ENCODE measurements around the gene TSGA10IP. TPM values are rescaled to one million over a fixed set of nuclear protein-coding genes. Genes with fewer than 3 reads are reported as not detected.
A peak's percentile ranks its signal among the peaks of the same experiment; 100 is the strongest.

Gene TSGA10IP
- total RNA-seq, 1 experiment from 2014 or later = 3.4 TPM

DNA sequence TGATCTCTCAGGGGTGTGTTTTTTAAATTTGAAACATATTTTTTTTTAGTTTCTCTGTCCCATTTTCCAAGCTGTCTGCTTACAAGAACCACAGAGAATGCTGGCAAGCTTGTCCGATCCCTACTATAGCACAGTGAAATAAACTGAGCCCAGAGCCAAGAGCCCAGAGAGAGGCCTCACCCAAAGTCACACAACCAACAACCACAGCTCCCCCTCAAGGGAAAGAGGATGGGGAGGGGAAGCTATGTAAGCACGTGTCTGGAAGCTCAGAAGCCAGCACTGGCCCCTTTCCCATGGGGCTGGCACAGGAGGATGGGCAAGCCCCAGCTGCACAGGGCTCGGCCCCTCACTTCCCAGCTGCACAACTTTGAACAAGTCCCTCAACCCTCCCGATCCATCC lies 13.0 kb downstream of the TSGA10IP start:
- ChIA-PET POLR2A (no interaction called here), CTCF (interaction anchor here (0.6 to 2.3 kb wide), 7 partner anchors 11 to 106 kb away, joined by 3 to 10 read pairs (median 5); no protein-coding TSS in a partner anchor)
- ATAC-seq = no peak
- no peak for DNase-seq (ENCODE audit: low spot score)
- Mint-ChIP-seq H3K9me3 (no peaks in the 10 kb centered on the region), H3K27ac (peak overlapping the region; percentile 76; the same call in 1 of the 2 replicates), H3K36me3 (no peaks in the 10 kb centered on the region), H3K27me3 (ENCODE audit: low read depth) (peaks cover 3% of the 10 kb centered on the region; the same call in 1 of the 2 replicates), H3K4me1 (peaks cover 21% of the 10 kb centered on the region), H3K4me3 (no peak overlapping the region)
- TF ChIP-seq NFATC4 (CRISPR knock-in tag; IDR thresholded peaks at IDR 0.05) = no peak
- no peak for TF ChIP-seq SMAD4 (CRISPR knock-in tag; IDR thresholded peaks at IDR 0.05)

DNA sequence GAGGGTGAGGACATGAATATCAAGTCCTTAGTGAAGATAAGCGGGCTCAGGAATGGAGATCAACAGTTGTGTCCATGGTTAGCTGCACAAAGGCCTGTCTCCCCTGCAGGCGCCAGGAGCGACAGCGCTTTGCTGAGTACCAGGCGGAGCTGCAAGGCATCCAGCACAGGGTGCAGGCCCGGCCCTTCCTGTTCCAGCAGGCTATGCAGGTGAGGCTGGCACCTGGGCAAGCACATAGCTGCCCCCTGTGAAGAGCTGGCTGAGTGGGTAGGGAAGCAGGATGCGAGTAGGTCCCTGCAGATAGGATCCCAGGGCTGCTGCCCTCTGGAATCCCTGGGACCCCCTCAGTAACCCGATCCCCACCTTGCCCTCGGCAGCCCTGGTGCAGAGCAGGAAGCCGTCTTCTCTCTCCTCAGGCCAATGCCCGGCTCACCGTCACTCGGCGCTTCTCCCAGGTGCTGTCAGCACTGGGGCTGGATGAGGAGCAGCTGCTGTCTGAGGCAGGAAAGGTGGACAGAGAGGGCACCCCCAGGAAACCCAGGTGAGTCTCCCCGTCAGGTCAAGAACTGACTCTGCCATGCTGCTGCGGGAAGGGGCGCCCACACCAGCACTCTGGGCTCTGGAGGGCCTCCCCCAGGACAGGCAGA lies 13.6 kb downstream of the TSGA10IP start:
- POLR2A ChIA-PET = no interaction called here
- Mint-ChIP-seq H3K9me3 (no peaks in the 10 kb centered on the region), H3K4me1 (peaks cover 21% of the 10 kb centered on the region), H3K27ac (peak overlapping the region; percentile 76; the same call in 1 of the 2 replicates), H3K27me3 (ENCODE audit: low read depth) (peaks cover 3% of the 10 kb centered on the region; the same call in 1 of the 2 replicates), H3K4me3 (no peak overlapping the region), H3K36me3 (peaks cover 4% of the 10 kb centered on the region; the same call in 1 of the 2 replicates)
- CTCF ChIA-PET = interaction anchor here (0.6 to 2.3 kb wide), 10 partner anchors 11 to 179 kb away, joined by 3 to 10 read pairs (median 6); partner anchors contain the start of gene FIBP
- ATAC-seq (peak; percentile 4), DNase-seq (ENCODE audit: low spot score) (no peak)
- TF ChIP-seq CREB1 (CRISPR knock-in tag; IDR thresholded peaks at IDR 0.05) (no peak), GTF2I (CRISPR knock-in tag; conservative IDR thresholded peaks at IDR 0.05) (no peak), ZNF416 (CRISPR knock-in tag; IDR thresholded peaks at IDR 0.05) (no peak), ZNF263 (CRISPR knock-in tag; IDR thresholded peaks at IDR 0.05; ENCODE audit: low read depth) (no peak), NFATC4 (CRISPR knock-in tag; IDR thresholded peaks at IDR 0.05) (no peak), OVOL2 (CRISPR knock-in tag; IDR thresholded peaks at IDR 0.05; ENCODE audit: borderline replicate concordance) (no peak), GRHL2 (CRISPR knock-in tag; IDR thresholded peaks at IDR 0.05; ENCODE audit: insufficient replicate concordance, severe bottlenecking) (no peak), TEAD1 (CRISPR knock-in tag; IDR thresholded peaks at IDR 0.05) (no peak), ESRRA (CRISPR knock-in tag; IDR thresholded peaks at IDR 0.05; ENCODE audit: borderline replicate concordance) (no peak)
- TF ChIP-seq, protein P1, sequence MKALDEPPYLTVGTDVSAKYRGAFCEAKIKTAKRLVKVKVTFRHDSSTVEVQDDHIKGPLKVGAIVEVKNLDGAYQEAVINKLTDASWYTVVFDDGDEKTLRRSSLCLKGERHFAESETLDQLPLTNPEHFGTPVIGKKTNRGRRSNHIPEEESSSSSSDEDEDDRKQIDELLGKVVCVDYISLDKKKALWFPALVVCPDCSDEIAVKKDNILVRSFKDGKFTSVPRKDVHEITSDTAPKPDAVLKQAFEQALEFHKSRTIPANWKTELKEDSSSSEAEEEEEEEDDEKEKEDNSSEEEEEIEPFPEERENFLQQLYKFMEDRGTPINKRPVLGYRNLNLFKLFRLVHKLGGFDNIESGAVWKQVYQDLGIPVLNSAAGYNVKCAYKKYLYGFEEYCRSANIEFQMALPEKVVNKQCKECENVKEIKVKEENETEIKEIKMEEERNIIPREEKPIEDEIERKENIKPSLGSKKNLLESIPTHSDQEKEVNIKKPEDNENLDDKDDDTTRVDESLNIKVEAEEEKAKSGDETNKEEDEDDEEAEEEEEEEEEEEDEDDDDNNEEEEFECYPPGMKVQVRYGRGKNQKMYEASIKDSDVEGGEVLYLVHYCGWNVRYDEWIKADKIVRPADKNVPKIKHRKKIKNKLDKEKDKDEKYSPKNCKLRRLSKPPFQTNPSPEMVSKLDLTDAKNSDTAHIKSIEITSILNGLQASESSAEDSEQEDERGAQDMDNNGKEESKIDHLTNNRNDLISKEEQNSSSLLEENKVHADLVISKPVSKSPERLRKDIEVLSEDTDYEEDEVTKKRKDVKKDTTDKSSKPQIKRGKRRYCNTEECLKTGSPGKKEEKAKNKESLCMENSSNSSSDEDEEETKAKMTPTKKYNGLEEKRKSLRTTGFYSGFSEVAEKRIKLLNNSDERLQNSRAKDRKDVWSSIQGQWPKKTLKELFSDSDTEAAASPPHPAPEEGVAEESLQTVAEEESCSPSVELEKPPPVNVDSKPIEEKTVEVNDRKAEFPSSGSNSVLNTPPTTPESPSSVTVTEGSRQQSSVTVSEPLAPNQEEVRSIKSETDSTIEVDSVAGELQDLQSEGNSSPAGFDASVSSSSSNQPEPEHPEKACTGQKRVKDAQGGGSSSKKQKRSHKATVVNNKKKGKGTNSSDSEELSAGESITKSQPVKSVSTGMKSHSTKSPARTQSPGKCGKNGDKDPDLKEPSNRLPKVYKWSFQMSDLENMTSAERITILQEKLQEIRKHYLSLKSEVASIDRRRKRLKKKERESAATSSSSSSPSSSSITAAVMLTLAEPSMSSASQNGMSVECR (CRISPR knock-in tag; IDR thresholded peaks at IDR 0.05; ENCODE audit: borderline replicate concordance) = no peak
- TF ChIP-seq, protein P2, sequence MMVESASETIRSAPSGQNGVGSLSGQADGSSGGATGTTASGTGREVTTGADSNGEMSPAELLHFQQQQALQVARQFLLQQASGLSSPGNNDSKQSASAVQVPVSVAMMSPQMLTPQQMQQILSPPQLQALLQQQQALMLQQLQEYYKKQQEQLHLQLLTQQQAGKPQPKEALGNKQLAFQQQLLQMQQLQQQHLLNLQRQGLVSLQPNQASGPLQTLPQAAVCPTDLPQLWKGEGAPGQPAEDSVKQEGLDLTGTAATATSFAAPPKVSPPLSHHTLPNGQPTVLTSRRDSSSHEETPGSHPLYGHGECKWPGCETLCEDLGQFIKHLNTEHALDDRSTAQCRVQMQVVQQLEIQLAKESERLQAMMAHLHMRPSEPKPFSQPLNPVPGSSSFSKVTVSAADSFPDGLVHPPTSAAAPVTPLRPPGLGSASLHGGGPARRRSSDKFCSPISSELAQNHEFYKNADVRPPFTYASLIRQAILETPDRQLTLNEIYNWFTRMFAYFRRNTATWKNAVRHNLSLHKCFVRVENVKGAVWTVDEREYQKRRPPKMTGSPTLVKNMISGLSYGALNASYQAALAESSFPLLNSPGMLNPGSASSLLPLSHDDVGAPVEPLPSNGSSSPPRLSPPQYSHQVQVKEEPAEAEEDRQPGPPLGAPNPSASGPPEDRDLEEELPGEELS (CRISPR knock-in tag; IDR thresholded peaks at IDR 0.05) = no peak
- TF ChIP-seq, protein P3, sequence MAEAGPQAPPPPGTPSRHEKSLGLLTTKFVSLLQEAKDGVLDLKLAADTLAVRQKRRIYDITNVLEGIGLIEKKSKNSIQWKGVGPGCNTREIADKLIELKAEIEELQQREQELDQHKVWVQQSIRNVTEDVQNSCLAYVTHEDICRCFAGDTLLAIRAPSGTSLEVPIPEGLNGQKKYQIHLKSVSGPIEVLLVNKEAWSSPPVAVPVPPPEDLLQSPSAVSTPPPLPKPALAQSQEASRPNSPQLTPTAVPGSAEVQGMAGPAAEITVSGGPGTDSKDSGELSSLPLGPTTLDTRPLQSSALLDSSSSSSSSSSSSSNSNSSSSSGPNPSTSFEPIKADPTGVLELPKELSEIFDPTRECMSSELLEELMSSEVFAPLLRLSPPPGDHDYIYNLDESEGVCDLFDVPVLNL (CRISPR knock-in tag; IDR thresholded peaks at IDR 0.05; ENCODE audit: borderline replicate concordance, low read depth) = no peak
- TF ChIP-seq, protein P4, sequence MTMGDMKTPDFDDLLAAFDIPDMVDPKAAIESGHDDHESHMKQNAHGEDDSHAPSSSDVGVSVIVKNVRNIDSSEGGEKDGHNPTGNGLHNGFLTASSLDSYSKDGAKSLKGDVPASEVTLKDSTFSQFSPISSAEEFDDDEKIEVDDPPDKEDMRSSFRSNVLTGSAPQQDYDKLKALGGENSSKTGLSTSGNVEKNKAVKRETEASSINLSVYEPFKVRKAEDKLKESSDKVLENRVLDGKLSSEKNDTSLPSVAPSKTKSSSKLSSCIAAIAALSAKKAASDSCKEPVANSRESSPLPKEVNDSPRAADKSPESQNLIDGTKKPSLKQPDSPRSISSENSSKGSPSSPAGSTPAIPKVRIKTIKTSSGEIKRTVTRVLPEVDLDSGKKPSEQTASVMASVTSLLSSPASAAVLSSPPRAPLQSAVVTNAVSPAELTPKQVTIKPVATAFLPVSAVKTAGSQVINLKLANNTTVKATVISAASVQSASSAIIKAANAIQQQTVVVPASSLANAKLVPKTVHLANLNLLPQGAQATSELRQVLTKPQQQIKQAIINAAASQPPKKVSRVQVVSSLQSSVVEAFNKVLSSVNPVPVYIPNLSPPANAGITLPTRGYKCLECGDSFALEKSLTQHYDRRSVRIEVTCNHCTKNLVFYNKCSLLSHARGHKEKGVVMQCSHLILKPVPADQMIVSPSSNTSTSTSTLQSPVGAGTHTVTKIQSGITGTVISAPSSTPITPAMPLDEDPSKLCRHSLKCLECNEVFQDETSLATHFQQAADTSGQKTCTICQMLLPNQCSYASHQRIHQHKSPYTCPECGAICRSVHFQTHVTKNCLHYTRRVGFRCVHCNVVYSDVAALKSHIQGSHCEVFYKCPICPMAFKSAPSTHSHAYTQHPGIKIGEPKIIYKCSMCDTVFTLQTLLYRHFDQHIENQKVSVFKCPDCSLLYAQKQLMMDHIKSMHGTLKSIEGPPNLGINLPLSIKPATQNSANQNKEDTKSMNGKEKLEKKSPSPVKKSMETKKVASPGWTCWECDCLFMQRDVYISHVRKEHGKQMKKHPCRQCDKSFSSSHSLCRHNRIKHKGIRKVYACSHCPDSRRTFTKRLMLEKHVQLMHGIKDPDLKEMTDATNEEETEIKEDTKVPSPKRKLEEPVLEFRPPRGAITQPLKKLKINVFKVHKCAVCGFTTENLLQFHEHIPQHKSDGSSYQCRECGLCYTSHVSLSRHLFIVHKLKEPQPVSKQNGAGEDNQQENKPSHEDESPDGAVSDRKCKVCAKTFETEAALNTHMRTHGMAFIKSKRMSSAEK (CRISPR knock-in tag; IDR thresholded peaks at IDR 0.05; ENCODE audit: borderline replicate concordance) = no peak
- TF ChIP-seq, protein P5, sequence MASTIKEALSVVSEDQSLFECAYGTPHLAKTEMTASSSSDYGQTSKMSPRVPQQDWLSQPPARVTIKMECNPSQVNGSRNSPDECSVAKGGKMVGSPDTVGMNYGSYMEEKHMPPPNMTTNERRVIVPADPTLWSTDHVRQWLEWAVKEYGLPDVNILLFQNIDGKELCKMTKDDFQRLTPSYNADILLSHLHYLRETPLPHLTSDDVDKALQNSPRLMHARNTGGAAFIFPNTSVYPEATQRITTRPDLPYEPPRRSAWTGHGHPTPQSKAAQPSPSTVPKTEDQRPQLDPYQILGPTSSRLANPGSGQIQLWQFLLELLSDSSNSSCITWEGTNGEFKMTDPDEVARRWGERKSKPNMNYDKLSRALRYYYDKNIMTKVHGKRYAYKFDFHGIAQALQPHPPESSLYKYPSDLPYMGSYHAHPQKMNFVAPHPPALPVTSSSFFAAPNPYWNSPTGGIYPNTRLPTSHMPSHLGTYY (CRISPR knock-in tag; IDR thresholded peaks at IDR 0.05) = no peak
- TF ChIP-seq, protein P6, sequence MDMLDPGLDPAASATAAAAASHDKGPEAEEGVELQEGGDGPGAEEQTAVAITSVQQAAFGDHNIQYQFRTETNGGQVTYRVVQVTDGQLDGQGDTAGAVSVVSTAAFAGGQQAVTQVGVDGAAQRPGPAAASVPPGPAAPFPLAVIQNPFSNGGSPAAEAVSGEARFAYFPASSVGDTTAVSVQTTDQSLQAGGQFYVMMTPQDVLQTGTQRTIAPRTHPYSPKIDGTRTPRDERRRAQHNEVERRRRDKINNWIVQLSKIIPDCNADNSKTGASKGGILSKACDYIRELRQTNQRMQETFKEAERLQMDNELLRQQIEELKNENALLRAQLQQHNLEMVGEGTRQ (CRISPR knock-in tag; IDR thresholded peaks at IDR 0.05) = no peak
- TF ChIP-seq, protein P7, sequence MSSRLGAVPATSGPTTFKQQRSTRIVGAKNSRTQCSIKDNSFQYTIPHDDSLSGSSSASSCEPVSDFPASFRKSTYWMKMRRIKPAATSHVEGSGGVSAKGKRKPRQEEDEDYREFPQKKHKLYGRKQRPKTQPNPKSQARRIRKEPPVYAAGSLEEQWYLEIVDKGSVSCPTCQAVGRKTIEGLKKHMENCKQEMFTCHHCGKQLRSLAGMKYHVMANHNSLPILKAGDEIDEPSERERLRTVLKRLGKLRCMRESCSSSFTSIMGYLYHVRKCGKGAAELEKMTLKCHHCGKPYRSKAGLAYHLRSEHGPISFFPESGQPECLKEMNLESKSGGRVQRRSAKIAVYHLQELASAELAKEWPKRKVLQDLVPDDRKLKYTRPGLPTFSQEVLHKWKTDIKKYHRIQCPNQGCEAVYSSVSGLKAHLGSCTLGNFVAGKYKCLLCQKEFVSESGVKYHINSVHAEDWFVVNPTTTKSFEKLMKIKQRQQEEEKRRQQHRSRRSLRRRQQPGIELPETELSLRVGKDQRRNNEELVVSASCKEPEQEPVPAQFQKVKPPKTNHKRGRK (CRISPR knock-in tag; IDR thresholded peaks at IDR 0.05; ENCODE audit: borderline replicate concordance) = no peak
